GM23248 (cell line): Measurements from ENCODE around the gene FGFR1OP2.

ENCODE experiments used
- EZH2 ChIP-seq: fragments of 200-600 bp; sonication (generic); IDR thresholded peaks from 2 replicates; pipeline ENCODE4 v1.6.1; 2018; ENCODE audit warnings: antibody characterized with exemption, mild to moderate bottlenecking; ENCODE audit not compliant: insufficient read depth, poor library complexity, severe bottlenecking
- EZH2phosphoT487 ChIP-seq: fragments of 200-600 bp; sonication (generic); IDR thresholded peaks from 2 replicates; pipeline ENCODE4 v1.6.1; 2018; ENCODE audit warnings: antibody characterized with exemption, moderate library complexity, mild to moderate bottlenecking, low read depth; ENCODE audit not compliant: insufficient read depth

DNA sequence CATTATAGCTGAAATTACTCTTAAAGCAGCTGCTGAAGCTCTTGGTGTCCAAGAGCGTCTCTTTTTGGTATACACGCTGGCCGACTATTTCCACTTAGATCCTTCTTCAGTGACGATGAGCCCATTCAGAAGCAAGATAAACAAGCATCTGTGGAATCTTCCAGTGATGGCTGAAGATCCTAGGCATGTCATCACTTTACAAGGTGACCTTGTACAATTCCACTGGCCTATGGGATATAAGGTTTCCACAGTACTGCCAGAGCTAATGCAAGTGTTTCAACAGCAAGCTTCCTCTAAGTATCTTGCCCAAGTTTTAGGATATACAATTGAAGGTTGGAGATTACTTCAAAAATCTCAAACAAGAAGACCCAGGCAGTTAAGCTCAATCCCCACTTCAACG is 47.5 kb upstream of the FGFR1OP2 start:
- TF ChIP-seq EZH2 (no peak), EZH2phosphoT487 (no peak)
